ENCODE results near the gene PCMTD2. TPM values are rescaled to one million over a fixed set of nuclear protein-coding genes. Genes with fewer than 3 reads are reported as not detected.
A peak's percentile ranks its signal among the peaks of the same experiment; 100 is the strongest.

The PCMTD2 gene
- total RNA-seq, 1 donor from 2014 or later: 19.0 TPM

DNA sequence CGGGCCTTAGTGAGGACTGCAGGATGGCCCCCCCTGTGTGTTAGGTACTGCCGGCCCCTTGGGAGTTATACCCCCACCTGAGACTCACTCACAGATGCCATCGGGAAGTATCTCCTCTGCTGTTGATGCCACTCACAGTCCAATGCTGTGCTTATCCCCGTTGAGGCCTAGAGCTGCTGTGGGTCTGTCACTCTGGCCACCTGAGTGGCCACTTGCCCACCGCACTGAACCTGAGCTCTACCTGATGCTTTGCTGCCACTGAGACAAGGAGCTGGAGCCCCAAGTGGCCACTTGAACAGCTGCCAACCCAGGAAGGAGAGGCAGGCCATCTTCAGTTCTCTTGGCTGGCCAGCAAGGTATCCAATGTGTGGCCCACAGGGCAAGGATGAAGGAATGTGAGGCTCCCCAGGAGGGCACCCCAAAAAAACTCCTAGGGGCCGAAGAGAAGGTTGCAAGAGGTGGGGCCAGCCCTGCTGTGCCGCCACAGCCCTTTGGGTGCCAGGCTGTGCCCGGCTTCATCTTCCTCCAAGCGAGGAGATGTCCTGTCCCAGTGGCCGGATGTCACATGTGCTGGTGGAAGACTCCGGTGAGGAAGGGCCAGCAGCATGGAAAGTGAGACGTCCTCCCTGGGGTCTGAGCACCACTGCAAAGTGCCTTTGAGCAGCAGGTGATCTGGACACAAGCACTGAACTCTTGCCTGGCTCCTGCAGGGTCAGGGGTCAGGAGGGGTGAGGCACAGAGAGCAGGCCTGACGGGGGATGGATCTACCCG lies 29.5 kb upstream of the PCMTD2 start:
- DNase-seq (ENCODE audit: low read depth) (no peak), FAIRE-seq (peak; percentile 7)
- H3K4me3 ChIP-seq (ENCODE audit: low read depth, low read length): no peak overlapping the region
- H3K27me3 ChIP-seq (ENCODE audit: control insufficient read depth, insufficient read depth, low read length): peaks cover 8% of the 10 kb centered on the region
- no peaks in the 10 kb centered on the region for H3K36me3 ChIP-seq (ENCODE audit: control insufficient read depth, insufficient read depth, low read length)
- TF ChIP-seq CTCF (IDR thresholded peaks at IDR 0.05; ENCODE audit: insufficient read depth, low read length, severe bottlenecking): no peak

- Histone ChIP-seq H3K27me3 (ENCODE audit: control insufficient read depth, insufficient read depth, low read length) (peaks cover 8% of the 10 kb centered on the region), H3K36me3 (ENCODE audit: control insufficient read depth, insufficient read depth, low read length) (no peaks in the 10 kb centered on the region), H3K4me3 (ENCODE audit: low read depth, low read length) (no peak overlapping the region)
- DNase-seq (ENCODE audit: low read depth): no peak
- TF ChIP-seq CTCF (IDR thresholded peaks at IDR 0.05; ENCODE audit: insufficient read depth, low read length, severe bottlenecking): no peak
- no peak for FAIRE-seq
Measured at GRCh38 chr20:64226686-64227580, 28.6 kb upstream of the PCMTD2 start.

DNA sequence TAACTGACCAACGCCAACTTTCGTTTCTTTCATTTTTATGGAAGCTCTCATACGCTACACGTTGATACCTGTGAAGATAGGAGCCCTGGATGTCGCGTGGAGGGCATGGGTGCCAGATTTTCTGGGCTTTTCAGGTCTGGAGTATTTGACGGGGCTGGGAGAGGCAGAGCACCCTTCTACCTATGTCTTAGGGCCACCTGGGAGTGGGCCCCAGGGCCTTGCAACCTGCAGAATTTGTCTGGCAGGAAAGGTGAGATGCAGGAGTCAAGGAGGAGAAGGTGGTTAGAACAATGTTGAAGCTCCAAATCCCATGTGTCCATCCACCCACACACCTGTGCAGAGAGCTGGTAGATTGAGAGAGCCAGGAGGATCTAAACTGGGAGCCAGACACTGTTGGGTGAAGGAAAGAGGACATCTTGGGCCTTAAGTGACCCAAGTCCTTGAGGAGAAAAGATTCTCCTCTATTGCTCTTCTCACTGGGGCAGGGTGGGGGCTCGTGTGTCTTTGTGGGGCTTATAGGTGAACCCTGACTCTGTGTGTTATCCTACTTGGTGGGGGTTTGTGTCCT lies 27.4 kb upstream of the PCMTD2 start:
- Histone ChIP-seq H3K27me3 (ENCODE audit: control insufficient read depth, insufficient read depth, low read length) (peaks cover 8% of the 10 kb centered on the region), H3K4me3 (ENCODE audit: low read depth, low read length) (no peak overlapping the region), H3K36me3 (ENCODE audit: control insufficient read depth, insufficient read depth, low read length) (no peaks in the 10 kb centered on the region)
- DNase-seq (ENCODE audit: low read depth) (no peak), FAIRE-seq (no peak)
- TF ChIP-seq CTCF (IDR thresholded peaks at IDR 0.05; ENCODE audit: insufficient read depth, low read length, severe bottlenecking): no peak

DNA sequence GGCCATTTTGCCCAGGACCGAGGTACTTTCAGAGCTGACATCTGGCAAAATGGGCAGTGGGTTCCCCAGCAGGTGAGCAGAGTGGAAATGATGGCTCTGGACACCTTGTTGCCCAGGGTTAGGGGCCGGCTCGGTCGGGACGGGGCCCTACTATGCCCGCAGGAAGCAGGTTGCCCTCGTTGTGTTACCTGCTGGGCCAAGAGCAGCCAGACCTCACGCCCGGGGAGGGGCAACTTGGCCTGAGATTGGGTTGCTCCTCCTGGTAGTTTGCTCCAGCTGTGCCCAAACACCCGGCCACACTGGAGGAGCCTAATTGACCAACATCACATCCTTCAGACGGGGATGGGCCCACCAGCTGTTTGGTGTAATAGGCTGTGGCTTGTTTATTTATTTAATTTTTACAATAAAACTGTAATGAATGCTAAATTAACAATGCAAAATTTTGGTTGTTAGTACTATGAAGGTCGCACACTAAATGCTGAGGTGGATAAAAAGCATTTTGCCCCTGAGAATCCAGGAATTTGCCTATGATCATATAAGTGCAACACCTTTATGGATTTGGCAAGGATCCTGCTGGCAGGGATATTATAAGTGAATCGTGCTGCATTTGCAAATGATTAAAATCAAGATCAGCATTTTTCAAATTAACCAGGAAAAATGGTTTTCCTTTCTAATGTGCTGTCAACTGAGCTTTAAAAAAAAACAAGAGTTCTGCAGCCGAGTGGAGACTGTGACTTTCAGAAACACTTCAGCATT lies 26.6 kb upstream of the PCMTD2 start:
- no peak for TF ChIP-seq CTCF (IDR thresholded peaks at IDR 0.05; ENCODE audit: insufficient read depth, low read length, severe bottlenecking)

DNA sequence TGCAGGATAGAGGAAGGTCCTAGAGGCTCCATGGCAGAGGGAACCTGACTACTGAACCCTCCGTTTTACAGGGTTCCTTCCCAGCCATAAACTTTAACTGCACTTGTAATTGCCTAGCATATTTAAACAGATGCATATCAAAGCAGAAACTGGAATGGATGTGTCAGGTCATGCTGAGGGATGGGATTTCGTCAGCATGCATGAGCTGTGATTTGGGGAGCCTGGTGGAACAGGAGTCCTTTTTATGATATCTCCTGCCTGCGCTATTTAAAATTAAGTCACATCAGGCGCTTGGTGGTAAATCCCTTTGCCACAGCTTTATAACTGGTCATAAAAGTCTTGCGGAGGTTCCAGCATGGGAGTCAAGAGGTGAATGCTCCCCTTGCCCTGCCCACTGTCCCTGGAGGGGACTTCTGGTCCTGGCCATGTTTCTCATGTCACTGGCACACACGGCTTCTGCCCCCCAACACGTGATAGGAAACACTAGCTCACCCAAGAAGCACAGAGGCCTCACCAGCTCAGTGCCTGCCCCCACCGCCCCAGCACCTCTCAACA lies 26.0 kb upstream of the PCMTD2 start:
- Histone ChIP-seq H3K4me3 (ENCODE audit: low read depth, low read length) (no peak overlapping the region), H3K36me3 (ENCODE audit: control insufficient read depth, insufficient read depth, low read length) (no peaks in the 10 kb centered on the region), H3K27me3 (ENCODE audit: control insufficient read depth, insufficient read depth, low read length) (peaks cover 8% of the 10 kb centered on the region)
- peak; percentile 51 for DNase-seq (ENCODE audit: low read depth)
- no peak for FAIRE-seq
- TF ChIP-seq CTCF (IDR thresholded peaks at IDR 0.05; ENCODE audit: insufficient read depth, low read length, severe bottlenecking): no peak

More for the DNA sequence above, 26.6 kb upstream of the PCMTD2 start:
- DNase-seq (ENCODE audit: low read depth) (no peak), FAIRE-seq (no peak)
- Histone ChIP-seq H3K27me3 (ENCODE audit: control insufficient read depth, insufficient read depth, low read length) (peaks cover 8% of the 10 kb centered on the region), H3K4me3 (ENCODE audit: low read depth, low read length) (no peak overlapping the region), H3K36me3 (ENCODE audit: control insufficient read depth, insufficient read depth, low read length) (no peaks in the 10 kb centered on the region)
